ENCODE measurements around the gene RIT2. TPM values are rescaled to one million over a fixed set of nuclear protein-coding genes. Genes with fewer than 3 reads are reported as not detected.

Gene RIT2
- total RNA-seq, 4 donors from 2014 or later: not detected

- intact Hi-C loops (cut with DNase I): no loop called here
- 80% methylated on average over 3 of the region's 3 CpGs for WGBS
- Histone ChIP-seq H3K27me3 (no peaks in the 10 kb centered on the region), H3K4me1 (peaks cover 0 to 12% (median 5%) of the 10 kb centered on the region in 4 donors), H3K27ac (replicated peaks in 1 of 4) (no peak overlapping the region), H3K9me3 (no peaks in the 10 kb centered on the region), H3K4me3 (no peak overlapping the region), H3K36me3 (no peaks in the 10 kb centered on the region)
- DNase-seq (ENCODE audit: extremely low spot score): no peak
- TF ChIP-seq POLR2AphosphoS5 (IDR thresholded peaks at IDR 0.05): no peak
- no peak for TF ChIP-seq CTCF (IDR thresholded peaks at IDR 0.05)
- TF ChIP-seq EP300 (IDR thresholded peaks at IDR 0.05): no peak
- TF ChIP-seq POLR2A (IDR thresholded peaks at IDR 0.05; ENCODE audit: low read depth): no peak
These were observed 223.8 kb downstream of the RIT2 start for GRCh38 chr18:42891705-42892104.

- DNase-seq (ENCODE audit: extremely low spot score): no peak
- Histone ChIP-seq H3K27ac (replicated peaks in 1 of 4) (no peak overlapping the region), H3K36me3 (no peaks in the 10 kb centered on the region), H3K4me1 (no peaks in the 10 kb centered on the region), H3K27me3 (no peaks in the 10 kb centered on the region), H3K4me3 (no peak overlapping the region), H3K9me3 (no peaks in the 10 kb centered on the region)
- TF ChIP-seq POLR2AphosphoS5 (IDR thresholded peaks at IDR 0.05) (no peak), CTCF (IDR thresholded peaks at IDR 0.05) (no peak), POLR2A (IDR thresholded peaks at IDR 0.05; ENCODE audit: low read depth) (no peak), EP300 (IDR thresholded peaks at IDR 0.05) (no peak)
- intact Hi-C loops (cut with DNase I): no loop called here
- 65% methylated on average over 3 of the region's 3 CpGs for WGBS
These were observed 232.3 kb downstream of the RIT2 start for GRCh38 chr18:42883169-42883568.

GRCh38 chr18:42882122-42882521 is 233.4 kb downstream of the RIT2 start:
- H3K36me3 ChIP-seq: no peaks in the 10 kb centered on the region
- no peak overlapping the region for H3K27ac ChIP-seq (replicated peaks in 1 of 4)
- intact Hi-C loops (cut with DNase I): no loop called here
- H3K4me3 ChIP-seq: no peak overlapping the region
- TF ChIP-seq POLR2AphosphoS5 (IDR thresholded peaks at IDR 0.05) (no peak), POLR2A (IDR thresholded peaks at IDR 0.05; ENCODE audit: low read depth) (no peak), EP300 (IDR thresholded peaks at IDR 0.05) (no peak), CTCF (IDR thresholded peaks at IDR 0.05) (no peak)
- H3K4me1 ChIP-seq: no peaks in the 10 kb centered on the region
- H3K27me3 ChIP-seq: no peaks in the 10 kb centered on the region
- DNase-seq (ENCODE audit: extremely low spot score): no peak
- WGBS: 91% methylated on average over 3 of the region's 3 CpGs
- no peaks in the 10 kb centered on the region for H3K9me3 ChIP-seq

GRCh38 chr18:42872838-42873237 is 242.6 kb downstream of the RIT2 start:
- Histone ChIP-seq H3K27ac (replicated peaks in 1 of 4) (no peak overlapping the region), H3K27me3 (no peaks in the 10 kb centered on the region), H3K4me1 (no peaks in the 10 kb centered on the region), H3K36me3 (no peaks in the 10 kb centered on the region), H3K9me3 (no peaks in the 10 kb centered on the region), H3K4me3 (no peak overlapping the region)
- intact Hi-C loops (cut with DNase I): no loop called here
- DNase-seq (ENCODE audit: extremely low spot score): no peak
- TF ChIP-seq EP300 (IDR thresholded peaks at IDR 0.05) (no peak), CTCF (IDR thresholded peaks at IDR 0.05) (no peak), POLR2A (IDR thresholded peaks at IDR 0.05; ENCODE audit: low read depth) (no peak), POLR2AphosphoS5 (IDR thresholded peaks at IDR 0.05) (no peak)
- 71% methylated on average over 2 of the region's 2 CpGs for WGBS

GRCh38 chr18:42864876-42865275 is 250.6 kb downstream of the RIT2 start:
- TF ChIP-seq EP300 (IDR thresholded peaks at IDR 0.05) (no peak), POLR2A (IDR thresholded peaks at IDR 0.05; ENCODE audit: low read depth) (no peak), CTCF (IDR thresholded peaks at IDR 0.05) (no peak), POLR2AphosphoS5 (IDR thresholded peaks at IDR 0.05) (no peak)
- no peak overlapping the region for H3K27ac ChIP-seq (replicated peaks in 1 of 4)
- intact Hi-C loops (cut with DNase I): no loop called here
- no peaks in the 10 kb centered on the region for H3K27me3 ChIP-seq
- H3K9me3 ChIP-seq: no peaks in the 10 kb centered on the region
- no peaks in the 10 kb centered on the region for H3K36me3 ChIP-seq
- no peaks in the 10 kb centered on the region for H3K4me1 ChIP-seq
- DNase-seq (ENCODE audit: extremely low spot score): no peak
- H3K4me3 ChIP-seq: no peak overlapping the region

All from esophagus muscularis mucosa (tissue), 4 donors.